ENCODE data around the gene GNB2. TPM values are rescaled to one million over a fixed set of nuclear protein-coding genes. Genes with fewer than 3 reads are reported as not detected.
A peak's percentile ranks its signal among the peaks of the same experiment; 100 is the strongest.

The GNB2 gene
- total and polyA plus RNA-seq, 2 donors from 2014 or later: 234 to 265 TPM

GRCh38 chr7:100683659-100684533, 10.4 kb downstream of the GNB2 start:
- FAIRE-seq (no peak), DNase-seq (peak in 2 of 5 donors; percentile 45 to 75)
- no peak overlapping the region for H3K27ac ChIP-seq (ENCODE audit: low read depth in 2 of 2, low read length in 2 of 2)
- no peak overlapping the region for H3K4me3 ChIP-seq (ENCODE audit: low read length in 3 of 3)
- no peaks in the 10 kb centered on the region for H3K9me3 ChIP-seq (ENCODE audit: control insufficient read depth in 2 of 3, insufficient read depth in 1 of 3, low read length in 3 of 3)
- peaks cover 2 to 26% (median 12%) of the 10 kb centered on the region in 3 donors for H3K36me3 ChIP-seq (ENCODE audit: control insufficient read depth in 2 of 3, insufficient read depth in 3 of 3, low read length in 3 of 3)
- TF ChIP-seq CTCF (IDR thresholded peaks at IDR 0.05; ENCODE audit: borderline replicate concordance, extremely low read depth, insufficient read depth): no peak
- no peak overlapping the region for H3K9ac ChIP-seq (ENCODE audit: low read length in 3 of 3)
- no peaks in the 10 kb centered on the region for H3K4me1 ChIP-seq (ENCODE audit: control insufficient read depth in 2 of 3, insufficient read depth in 2 of 3, low read depth in 1 of 3, low read length in 3 of 3)
- H3K27me3 ChIP-seq (ENCODE audit: control insufficient read depth, insufficient read depth, low read length): no peaks in the 10 kb centered on the region
- intact Hi-C loops (cut with DNase I): loop anchor here (10.0 kb wide), 2 partner anchors 109 to 219 kb away; partner anchors contain the start of genes SAP25 and SPACDR

- intact Hi-C loops (cut with DNase I): loop anchor here (10.0 kb wide), 2 partner anchors 110 to 220 kb away; partner anchors contain the start of genes SAP25 and SPACDR
- TF ChIP-seq CTCF (IDR thresholded peaks at IDR 0.05; ENCODE audit: borderline replicate concordance, extremely low read depth, insufficient read depth): no peak
- peak in 2 of 5 donors; percentile 39 to 48 for DNase-seq
These were observed 11.0 kb downstream of the GNB2 start for GRCh38 chr7:100684534-100685042.

GRCh38 chr7:100685049-100685605, 11.6 kb downstream of the GNB2 start:
- no peak overlapping the region for H3K9ac ChIP-seq (ENCODE audit: low read length in 3 of 3)
- TF ChIP-seq CTCF (IDR thresholded peaks at IDR 0.05; ENCODE audit: borderline replicate concordance, extremely low read depth, insufficient read depth): no peak
- no peaks in the 10 kb centered on the region for H3K27me3 ChIP-seq (ENCODE audit: control insufficient read depth, insufficient read depth, low read length)
- no peak for FAIRE-seq
- no peak overlapping the region for H3K27ac ChIP-seq (ENCODE audit: low read depth in 2 of 2, low read length in 2 of 2)
- no peaks in the 10 kb centered on the region for H3K9me3 ChIP-seq (ENCODE audit: control insufficient read depth in 2 of 3, insufficient read depth in 1 of 3, low read length in 3 of 3)
- H3K4me3 ChIP-seq (ENCODE audit: low read length in 3 of 3): no peak overlapping the region
- peaks cover 0 to 4% (median 0%) of the 10 kb centered on the region in 3 donors for H3K4me1 ChIP-seq (ENCODE audit: control insufficient read depth in 2 of 3, insufficient read depth in 2 of 3, low read depth in 1 of 3, low read length in 3 of 3)
- H3K36me3 ChIP-seq (ENCODE audit: control insufficient read depth in 2 of 3, insufficient read depth in 3 of 3, low read length in 3 of 3): peaks cover 2 to 26% (median 12%) of the 10 kb centered on the region in 3 donors
- intact Hi-C loops (cut with DNase I): loop anchor here (10.0 kb wide), 2 partner anchors 110 to 220 kb away; partner anchors contain the start of genes SAP25 and SPACDR
- DNase-seq: peak in 1 of 5 donors; percentile 53

More at GRCh38 chr7:100684534-100685042, 11.0 kb downstream of the GNB2 start:
- no peak for FAIRE-seq
- no peak overlapping the region for H3K4me3 ChIP-seq (ENCODE audit: low read length in 3 of 3)
- H3K9ac ChIP-seq (ENCODE audit: low read length in 3 of 3): no peak overlapping the region
- H3K27ac ChIP-seq (ENCODE audit: low read depth in 2 of 2, low read length in 2 of 2): no peak overlapping the region
- H3K4me1 ChIP-seq (ENCODE audit: control insufficient read depth in 2 of 3, insufficient read depth in 2 of 3, low read depth in 1 of 3, low read length in 3 of 3): peaks cover 0 to 3% (median 0%) of the 10 kb centered on the region in 3 donors
- no peaks in the 10 kb centered on the region for H3K9me3 ChIP-seq (ENCODE audit: control insufficient read depth in 2 of 3, insufficient read depth in 1 of 3, low read length in 3 of 3)
- no peaks in the 10 kb centered on the region for H3K27me3 ChIP-seq (ENCODE audit: control insufficient read depth, insufficient read depth, low read length)
- peaks cover 2 to 26% (median 12%) of the 10 kb centered on the region in 3 donors for H3K36me3 ChIP-seq (ENCODE audit: control insufficient read depth in 2 of 3, insufficient read depth in 3 of 3, low read length in 3 of 3)

Measured in kidney (tissue), 14 donors.